H54 (cell line): ENCODE measurements around the gene KSR2.
"Not testable (repeated sequence)": the region's sequence is repeated elsewhere in the genome, so short reads cannot be mapped to it uniquely, and the experiment has no call there.

Source experiments
- DNase-seq: peaks from one replicate; pipeline ENCODE4 v3.0.0; 2011; ENCODE audit warnings: low spot score, mixed read lengths; ENCODE audit not compliant: insufficient read length
- FAIRE-seq: peaks from 3 replicates; lab custom pipeline; 2011; peaks lifted over from hg19 to GRCh38; lab: Jason Lieb, UNC
- POLR2A ChIP-seq: IDR thresholded peaks from 2 replicates; pipeline ENCODE4 v1.6.1; 2011; ENCODE audit warnings: low read depth, mild to moderate bottlenecking, low read length

Gene KSR2

GRCh38 chr12:117662620-117663395, 306.0 kb downstream of the KSR2 start:
- FAIRE-seq: no peak
- DNase-seq: no peak
- no peak for TF ChIP-seq POLR2A

DNA sequence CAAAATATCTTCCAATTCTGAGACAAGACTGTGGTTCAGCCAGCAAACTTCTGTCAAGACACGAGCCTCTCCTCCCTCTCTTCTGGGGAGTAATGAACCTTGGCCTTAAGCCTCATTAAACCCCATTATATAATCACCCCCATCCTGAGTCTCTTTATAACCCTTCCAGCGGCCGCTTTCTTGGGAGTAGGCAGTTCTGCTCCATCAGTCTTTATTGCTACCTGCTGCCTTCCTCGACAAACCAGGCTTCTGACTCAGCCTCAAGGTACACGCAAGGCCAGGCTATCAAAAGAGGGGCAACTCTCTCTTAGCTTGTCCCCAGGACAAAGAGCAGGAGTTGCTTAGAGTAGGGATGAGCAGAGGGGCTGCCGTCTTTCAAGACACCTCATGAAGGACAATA, 306.6 kb downstream of the KSR2 start:
- TF ChIP-seq POLR2A: no peak

GRCh38 chr12:117661471-117661870, 307.3 kb downstream of the KSR2 start:
- FAIRE-seq (no peak), DNase-seq (no peak)
- TF ChIP-seq POLR2A: no peak

More for the DNA sequence above, 306.6 kb downstream of the KSR2 start:
- no peak for DNase-seq
- FAIRE-seq: no peak

DNA sequence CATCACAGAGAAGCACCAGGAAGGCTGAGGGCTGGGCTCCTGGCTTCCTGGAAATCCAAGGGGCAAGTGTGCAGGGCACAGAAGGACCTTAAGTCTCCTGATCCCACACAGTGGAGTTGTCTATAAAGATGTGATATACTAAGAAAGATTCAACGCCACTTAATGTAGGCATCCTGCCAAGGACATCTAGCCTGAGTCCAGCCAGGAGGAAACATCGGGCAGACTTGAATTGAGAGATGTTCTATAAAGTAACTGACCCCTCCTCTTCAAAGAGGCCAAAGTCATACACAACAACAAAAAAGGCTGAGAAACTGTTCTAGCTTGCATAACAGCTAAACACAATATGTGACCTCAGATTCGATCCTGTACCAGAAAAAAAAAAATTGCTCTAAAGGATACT, 307.9 kb downstream of the KSR2 start:
- TF ChIP-seq POLR2A: no peak
- FAIRE-seq (no peak), DNase-seq (no peak)

DNA sequence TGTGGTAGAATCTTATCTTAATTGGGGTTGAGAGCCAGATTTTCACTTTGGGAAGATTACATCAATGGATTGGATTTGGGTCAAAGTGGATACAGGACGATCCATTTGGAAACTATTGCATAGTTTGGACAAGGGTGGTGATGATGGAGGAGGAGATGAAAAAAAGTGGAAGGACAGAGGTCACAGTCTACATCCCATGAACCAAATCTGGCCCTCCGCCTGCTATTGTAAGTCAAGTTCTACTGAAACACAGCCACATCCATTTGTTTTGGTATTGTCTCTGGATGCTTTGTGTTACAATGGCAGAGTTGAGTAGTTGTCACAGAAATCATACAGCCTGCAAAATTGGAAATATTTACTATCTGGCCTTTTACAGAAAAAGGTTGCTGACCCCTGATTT, 310.6 kb downstream of the KSR2 start:
- no peak for TF ChIP-seq POLR2A
- FAIRE-seq: no peak
- no peak for DNase-seq

- TF ChIP-seq POLR2A: no peak
- FAIRE-seq (no peak), DNase-seq (no peak)
Measured at GRCh38 chr12:117649796-117650195, 319.0 kb downstream of the KSR2 start.

DNA sequence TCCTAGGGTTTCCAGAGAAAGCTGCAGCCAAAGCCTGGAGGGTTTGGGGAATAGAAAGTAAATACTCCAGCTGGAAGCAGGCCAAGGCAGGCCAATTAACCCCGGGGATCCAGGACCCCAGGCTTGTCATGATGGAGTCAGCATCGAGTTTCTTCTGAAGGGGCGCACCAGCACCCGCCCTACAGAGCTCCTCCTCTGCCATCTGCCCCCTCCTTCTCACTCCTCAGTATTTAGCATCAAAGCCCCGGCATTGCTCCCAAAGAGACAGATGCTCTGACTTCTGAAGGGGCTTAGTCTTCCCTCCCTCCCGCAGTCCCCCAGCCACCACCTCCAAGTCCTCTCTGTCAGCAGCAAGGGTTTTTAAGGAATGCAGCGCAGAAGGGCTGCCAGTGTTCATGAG, 322.3 kb downstream of the KSR2 start:
- no peak for TF ChIP-seq POLR2A
- DNase-seq (no peak), FAIRE-seq (no peak)

DNA sequence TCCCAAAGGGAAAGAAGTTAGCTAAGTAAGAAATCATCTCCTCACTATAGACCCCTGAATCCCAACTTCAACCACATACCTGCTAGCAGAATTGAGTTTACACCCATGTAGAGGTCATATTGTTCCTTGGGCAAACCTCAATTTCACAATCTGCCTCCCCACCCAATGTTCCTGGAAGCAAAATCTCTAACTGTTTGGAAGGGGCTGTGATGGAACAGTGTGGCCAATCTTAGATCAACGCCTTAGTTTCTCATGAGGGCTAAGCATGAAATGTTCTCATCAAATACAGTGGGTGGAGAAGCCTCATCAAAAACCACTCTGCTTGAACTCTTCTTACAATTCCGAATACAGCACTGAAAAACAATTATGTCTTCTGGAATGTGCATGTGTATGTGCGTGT, 323.3 kb downstream of the KSR2 start:
- DNase-seq (no peak), FAIRE-seq (no peak)
- no peak for TF ChIP-seq POLR2A

- no peak for TF ChIP-seq POLR2A
- FAIRE-seq (no peak), DNase-seq (no peak)
Measured at GRCh38 chr12:117643971-117644370, 324.8 kb downstream of the KSR2 start.

DNA sequence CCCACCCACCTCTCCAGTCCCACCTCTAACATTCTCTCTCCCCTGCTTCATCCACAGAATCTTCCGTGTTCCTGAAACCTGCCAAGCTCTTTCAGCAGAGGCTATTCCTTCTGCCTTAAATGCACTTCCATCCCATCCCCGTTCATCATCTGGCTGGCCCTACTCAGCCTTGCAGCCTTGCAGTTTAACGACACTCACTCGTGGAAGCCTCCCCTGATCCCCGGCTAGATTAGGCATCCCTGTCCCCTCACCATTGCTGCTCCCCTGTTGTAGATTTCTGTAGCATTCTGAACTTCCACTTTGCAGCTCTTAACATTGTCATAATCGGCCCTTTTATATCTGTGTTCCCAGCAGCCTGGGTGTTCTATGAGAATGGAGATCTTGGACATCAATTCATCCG, 326.9 kb downstream of the KSR2 start:
- TF ChIP-seq POLR2A: no peak
- FAIRE-seq (no peak), DNase-seq (no peak)

DNA sequence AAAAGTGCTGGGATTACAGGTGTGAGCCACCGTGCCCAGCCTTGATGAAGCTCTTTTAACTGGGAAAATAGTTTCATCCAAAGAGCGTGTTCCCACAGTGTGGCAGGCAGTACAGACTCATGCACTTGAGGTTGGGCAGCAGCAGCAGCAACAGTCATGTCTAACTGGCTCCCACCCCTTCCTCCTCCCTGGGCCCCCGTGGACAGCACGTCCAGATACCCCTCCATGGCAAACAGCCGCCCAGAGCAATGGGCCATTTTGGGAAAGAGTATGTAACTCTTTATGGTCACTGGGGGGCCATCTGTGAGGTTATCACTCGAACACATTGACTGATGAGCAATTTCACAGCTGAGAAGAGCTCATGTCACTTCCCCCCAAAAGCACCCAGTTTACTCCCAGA, 328.3 kb downstream of the KSR2 start:
- DNase-seq (no peak), FAIRE-seq (no peak)
- no peak for TF ChIP-seq POLR2A

- no peak for DNase-seq
- no peak for TF ChIP-seq POLR2A
- FAIRE-seq: no peak
Measured at GRCh38 chr12:117629454-117629853, 339.3 kb downstream of the KSR2 start.

DNA sequence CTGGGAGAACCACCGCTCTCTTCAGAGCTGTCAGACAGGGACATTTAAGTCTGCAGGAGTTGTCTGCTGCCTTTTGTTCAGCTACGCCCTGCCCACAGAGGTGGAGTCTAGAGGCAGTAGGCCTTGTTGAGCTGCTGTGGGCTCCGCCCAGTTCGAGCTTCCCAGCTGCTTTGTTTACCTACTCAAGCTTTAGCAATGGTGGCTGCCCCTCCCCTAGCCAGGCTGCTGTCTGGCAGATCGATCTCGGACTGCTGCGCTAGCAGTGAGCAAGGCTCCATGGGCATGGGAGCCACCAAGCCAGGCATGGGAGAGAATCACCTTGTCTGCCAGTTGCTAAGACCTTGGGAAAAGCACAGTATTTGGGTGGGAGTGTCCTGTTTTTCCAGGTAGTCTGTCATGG, 340.1 kb downstream of the KSR2 start:
- not testable (repeated sequence) for FAIRE-seq, DNase-seq

DNA sequence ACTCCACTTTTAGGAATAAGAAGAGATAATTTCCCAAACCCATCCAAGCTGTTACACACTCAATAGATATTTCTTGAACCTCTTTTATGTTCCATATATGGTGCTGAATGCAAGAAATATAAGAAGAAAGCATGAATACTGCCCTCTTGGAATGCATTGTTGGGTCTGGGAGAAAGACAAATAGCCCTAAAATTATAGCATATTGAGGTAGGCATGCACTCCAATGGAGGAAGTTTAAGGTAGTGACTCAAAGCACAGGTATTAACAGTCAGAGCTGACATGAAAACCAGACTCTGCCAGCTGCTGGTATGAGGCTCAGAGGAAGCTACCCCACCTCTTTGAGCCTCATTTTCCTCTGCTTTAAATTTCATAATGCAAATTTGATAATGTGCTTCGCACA, 346.0 kb downstream of the KSR2 start:
- no peak for TF ChIP-seq POLR2A
- no peak for DNase-seq
- FAIRE-seq: no peak

DNA sequence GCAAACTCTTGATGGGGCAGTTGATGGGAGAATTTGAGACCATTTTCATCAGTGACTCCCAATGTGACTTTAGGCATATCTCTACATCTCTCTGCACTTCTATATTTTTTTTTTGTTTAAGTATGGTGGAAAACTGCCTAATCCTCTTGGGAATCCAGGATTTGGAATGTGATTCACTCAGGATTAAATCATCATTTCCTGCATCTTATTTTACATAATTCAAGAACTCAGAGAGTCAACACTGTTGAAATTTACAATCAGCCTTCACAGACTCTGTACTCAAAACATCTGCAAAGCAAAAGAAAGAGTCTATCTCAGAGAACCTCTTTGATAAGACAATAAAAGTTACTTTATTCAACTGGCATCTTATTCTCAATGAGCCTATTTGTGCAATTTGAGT, 346.7 kb downstream of the KSR2 start:
- DNase-seq (no peak), FAIRE-seq (no peak)
- TF ChIP-seq POLR2A: no peak
